Measurements from ENCODE around the gene DYRK4. TPM values are rescaled to one million over a fixed set of nuclear protein-coding genes. Genes with fewer than 3 reads are reported as not detected.

The DYRK4 gene
- total and polyA plus RNA-seq, 2 of the 13 experiments (the other 11 are each of a cell fraction or from before 2014, with no cell fraction given): 29.4 to 40.2 TPM

DNA sequence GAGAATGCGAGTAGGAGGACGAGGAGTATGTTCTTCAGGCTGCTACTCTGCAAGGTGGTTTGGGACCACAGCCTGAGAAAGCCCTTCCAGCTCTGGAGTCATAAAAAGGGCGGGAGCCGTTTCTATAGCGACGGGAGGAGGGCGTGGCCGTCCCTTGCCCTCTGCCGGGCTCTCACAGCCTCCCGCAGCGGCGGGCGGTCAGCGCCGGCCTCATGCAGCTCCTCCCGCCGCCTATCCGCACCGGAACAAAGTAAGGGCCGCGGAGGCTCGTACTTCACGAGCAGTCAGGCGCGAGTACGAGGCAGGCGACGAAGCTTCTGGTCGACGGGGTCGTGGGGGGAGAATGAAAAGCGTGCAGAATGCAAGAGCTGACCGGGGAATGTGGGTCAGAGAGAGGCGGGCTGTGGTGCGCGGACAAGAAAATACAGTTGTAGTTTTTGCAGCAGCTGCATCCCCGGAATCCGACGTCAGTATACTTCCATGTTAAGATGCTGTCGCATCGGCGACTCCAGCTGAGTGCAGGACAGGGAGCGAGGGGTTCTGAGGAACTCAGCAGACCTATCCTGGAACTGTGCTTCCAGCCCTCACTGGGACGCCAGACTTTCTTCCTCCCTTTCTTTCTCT, at the start of gene DYRK4 (continued):
- TF ChIP-seq, protein P1, sequence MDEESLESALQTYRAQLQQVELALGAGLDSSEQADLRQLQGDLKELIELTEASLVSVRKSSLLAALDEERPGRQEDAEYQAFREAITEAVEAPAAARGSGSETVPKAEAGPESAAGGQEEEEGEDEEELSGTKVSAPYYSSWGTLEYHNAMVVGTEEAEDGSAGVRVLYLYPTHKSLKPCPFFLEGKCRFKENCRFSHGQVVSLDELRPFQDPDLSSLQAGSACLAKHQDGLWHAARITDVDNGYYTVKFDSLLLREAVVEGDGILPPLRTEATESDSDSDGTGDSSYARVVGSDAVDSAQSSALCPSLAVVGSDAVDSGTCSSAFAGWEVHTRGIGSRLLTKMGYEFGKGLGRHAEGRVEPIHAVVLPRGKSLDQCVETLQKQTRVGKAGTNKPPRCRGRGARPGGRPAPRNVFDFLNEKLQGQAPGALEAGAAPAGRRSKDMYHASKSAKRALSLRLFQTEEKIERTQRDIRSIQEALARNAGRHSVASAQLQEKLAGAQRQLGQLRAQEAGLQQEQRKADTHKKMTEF (CRISPR knock-in tag; IDR thresholded peaks at IDR 0.05): peak; percentile 30; the same call in 1 of the 2 replicates
- TF ChIP-seq, protein P2, sequence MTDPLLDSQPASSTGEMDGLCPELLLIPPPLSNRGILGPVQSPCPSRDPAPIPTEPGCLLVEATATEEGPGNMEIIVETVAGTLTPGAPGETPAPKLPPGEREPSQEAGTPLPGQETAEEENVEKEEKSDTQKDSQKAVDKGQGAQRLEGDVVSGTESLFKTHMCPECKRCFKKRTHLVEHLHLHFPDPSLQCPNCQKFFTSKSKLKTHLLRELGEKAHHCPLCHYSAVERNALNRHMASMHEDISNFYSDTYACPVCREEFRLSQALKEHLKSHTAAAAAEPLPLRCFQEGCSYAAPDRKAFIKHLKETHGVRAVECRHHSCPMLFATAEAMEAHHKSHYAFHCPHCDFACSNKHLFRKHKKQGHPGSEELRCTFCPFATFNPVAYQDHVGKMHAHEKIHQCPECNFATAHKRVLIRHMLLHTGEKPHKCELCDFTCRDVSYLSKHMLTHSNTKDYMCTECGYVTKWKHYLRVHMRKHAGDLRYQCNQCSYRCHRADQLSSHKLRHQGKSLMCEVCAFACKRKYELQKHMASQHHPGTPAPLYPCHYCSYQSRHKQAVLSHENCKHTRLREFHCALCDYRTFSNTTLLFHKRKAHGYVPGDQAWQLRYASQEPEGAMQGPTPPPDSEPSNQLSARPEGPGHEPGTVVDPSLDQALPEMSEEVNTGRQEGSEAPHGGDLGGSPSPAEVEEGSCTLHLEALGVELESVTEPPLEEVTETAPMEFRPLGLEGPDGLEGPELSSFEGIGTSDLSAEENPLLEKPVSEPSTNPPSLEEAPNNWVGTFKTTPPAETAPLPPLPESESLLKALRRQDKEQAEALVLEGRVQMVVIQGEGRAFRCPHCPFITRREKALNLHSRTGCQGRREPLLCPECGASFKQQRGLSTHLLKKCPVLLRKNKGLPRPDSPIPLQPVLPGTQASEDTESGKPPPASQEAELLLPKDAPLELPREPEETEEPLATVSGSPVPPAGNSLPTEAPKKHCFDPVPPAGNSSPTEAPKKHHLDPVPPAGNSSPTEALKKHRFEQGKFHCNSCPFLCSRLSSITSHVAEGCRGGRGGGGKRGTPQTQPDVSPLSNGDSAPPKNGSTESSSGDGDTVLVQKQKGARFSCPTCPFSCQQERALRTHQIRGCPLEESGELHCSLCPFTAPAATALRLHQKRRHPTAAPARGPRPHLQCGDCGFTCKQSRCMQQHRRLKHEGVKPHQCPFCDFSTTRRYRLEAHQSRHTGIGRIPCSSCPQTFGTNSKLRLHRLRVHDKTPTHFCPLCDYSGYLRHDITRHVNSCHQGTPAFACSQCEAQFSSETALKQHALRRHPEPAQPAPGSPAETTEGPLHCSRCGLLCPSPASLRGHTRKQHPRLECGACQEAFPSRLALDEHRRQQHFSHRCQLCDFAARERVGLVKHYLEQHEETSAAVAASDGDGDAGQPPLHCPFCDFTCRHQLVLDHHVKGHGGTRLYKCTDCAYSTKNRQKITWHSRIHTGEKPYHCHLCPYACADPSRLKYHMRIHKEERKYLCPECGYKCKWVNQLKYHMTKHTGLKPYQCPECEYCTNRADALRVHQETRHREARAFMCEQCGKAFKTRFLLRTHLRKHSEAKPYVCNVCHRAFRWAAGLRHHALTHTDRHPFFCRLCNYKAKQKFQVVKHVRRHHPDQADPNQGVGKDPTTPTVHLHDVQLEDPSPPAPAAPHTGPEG (CRISPR knock-in tag; IDR thresholded peaks at IDR 0.05): 0 out of 2 replicates have a peak, but pooled peaks have one; percentile 43
- TF ChIP-seq ZNF501 (CRISPR knock-in tag; IDR thresholded peaks at IDR 0.05): peak; percentile 61; the same call in 1 of the 2 replicates
- peak; percentile 47; the same call in 1 of the 2 replicates for TF ChIP-seq ZNF558 (CRISPR knock-in tag; IDR thresholded peaks at IDR 0.05; ENCODE audit: borderline replicate concordance)
- TF ChIP-seq HIVEP1 (CRISPR knock-in tag; IDR thresholded peaks at IDR 0.05): peak; percentile 73
- peak; percentile 56; the same call in 1 of the 2 replicates for TF ChIP-seq TARDBP (CRISPR knock-in tag; IDR thresholded peaks at IDR 0.05)
